NT2/D1 (cell line): ENCODE results near the gene RIMKLA.

Source experiments
- SUZ12 ChIP-seq: IDR thresholded peaks from 2 replicates; pipeline ENCODE4 v1.6.1; 2011; ENCODE audit not compliant: insufficient read length, insufficient read depth; ENCODE audit errors: extremely low read depth
- YY1 ChIP-seq: IDR thresholded peaks from 2 replicates; pipeline ENCODE4 v1.6.1; 2011; ENCODE audit not compliant: insufficient read length, insufficient read depth
- ZNF274 ChIP-seq: IDR thresholded peaks from 2 replicates; pipeline ENCODE4 v1.6.1; 2011; ENCODE audit warnings: mild to moderate bottlenecking, low read depth, low read length

- TF ChIP-seq YY1 (no peak), ZNF274 (no peak), SUZ12 (no peak)
Measured at GRCh38 chr1:42343049-42343448, 37.5 kb upstream of the RIMKLA start.
